ENCODE data around the gene MRPS21.
"Not testable (repeated sequence)": the region's sequence is repeated elsewhere in the genome, so short reads cannot be mapped to it uniquely, and the experiment has no call there.

Gene MRPS21

DNA sequence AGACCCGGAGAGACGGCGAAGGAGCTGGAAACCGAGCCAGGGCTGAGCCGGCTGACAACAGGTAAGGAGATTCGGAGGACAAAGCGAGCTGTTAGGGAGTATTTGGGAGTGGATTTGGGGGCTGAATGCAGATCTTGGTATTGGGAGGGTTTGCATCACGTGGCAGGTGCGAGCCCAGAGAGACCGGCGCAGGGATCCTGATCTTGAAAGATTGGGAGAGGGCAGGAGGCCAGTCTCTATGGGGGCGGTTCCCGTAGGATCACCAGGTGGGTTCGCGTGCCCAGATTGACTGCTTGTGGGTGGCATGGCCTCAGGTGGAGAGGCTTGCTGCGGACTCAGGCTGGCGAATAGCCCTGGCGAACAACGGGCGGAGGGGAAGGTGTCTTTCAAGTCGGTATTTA is 11.1 kb upstream of the MRPS21 start:
- H3K4me3 ChIP-seq (ENCODE audit: low read depth, low read length), result peak overlapping the region; percentile 73
- no peak overlapping the region for H3K27ac ChIP-seq (ENCODE audit: low read depth, low read length)
- H3K9ac ChIP-seq (ENCODE audit: low read depth, low read length), result peak overlapping the region; percentile 68
- peaks cover 12% of the 10 kb centered on the region; the same call in 1 of the 2 replicates for H3K27me3 ChIP-seq (ENCODE audit: control insufficient read depth, insufficient read depth, low read length)
- H3K36me3 ChIP-seq (ENCODE audit: control insufficient read depth, insufficient read depth, low read length), result peaks cover 22% of the 10 kb centered on the region
- H3K4me1 ChIP-seq (ENCODE audit: control insufficient read depth, insufficient read depth, low read length), result peaks cover 12% of the 10 kb centered on the region; the same call in 1 of the 2 replicates
- no peaks in the 10 kb centered on the region for H3K9me3 ChIP-seq (ENCODE audit: control insufficient read depth, insufficient read depth, low read length)

DNA sequence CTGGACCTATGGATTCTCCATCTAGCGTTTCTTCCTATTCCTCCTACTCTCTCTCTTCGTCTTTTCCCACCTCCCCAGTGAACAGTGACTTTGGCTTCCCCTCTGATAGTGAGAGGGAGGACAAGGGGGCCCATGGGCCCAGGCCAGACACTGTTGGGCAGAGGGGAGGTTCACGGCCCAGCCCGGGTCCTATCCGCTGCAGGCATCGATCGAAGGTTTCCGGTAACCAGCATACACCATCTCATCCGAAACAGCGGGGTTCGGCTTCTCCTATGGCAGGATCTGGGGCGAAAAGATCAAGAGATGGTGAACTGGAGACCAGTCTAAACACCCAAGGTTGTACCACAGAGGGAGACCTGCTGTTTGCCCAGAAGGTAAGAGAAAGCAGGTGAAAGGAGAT is 10.4 kb upstream of the MRPS21 start:
- Histone ChIP-seq H3K4me3 (ENCODE audit: low read depth, low read length) (peak overlapping the region; percentile 73), H3K27me3 (ENCODE audit: control insufficient read depth, insufficient read depth, low read length) (peaks cover 12% of the 10 kb centered on the region; the same call in 1 of the 2 replicates)

DNA sequence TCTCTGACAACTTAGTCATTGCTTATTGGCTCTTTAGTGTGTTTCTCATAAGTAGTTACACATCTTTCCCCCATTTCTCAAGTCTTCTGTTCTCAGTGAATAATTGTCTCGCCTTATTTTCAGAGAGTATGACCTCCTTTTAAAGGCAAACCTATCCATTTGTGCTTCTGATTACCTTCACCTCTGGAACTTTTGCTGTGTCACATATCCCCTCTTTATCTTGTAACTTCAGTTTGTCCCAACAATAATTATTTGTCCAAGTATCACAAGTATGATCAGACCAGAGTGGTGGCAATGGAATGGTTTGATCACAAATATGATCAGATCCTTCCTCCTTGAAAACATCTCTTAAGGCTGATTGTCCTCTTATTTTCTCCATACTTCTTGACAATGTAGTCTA is 5.3 kb upstream of the MRPS21 start:
- Histone ChIP-seq H3K9ac (ENCODE audit: low read depth, low read length) (no peak overlapping the region), H3K4me1 (ENCODE audit: control insufficient read depth, insufficient read depth, low read length) (peaks cover 7% of the 10 kb centered on the region; the same call in 1 of the 2 replicates), H3K27ac (ENCODE audit: low read depth, low read length) (no peak overlapping the region), H3K27me3 (ENCODE audit: control insufficient read depth, insufficient read depth, low read length) (peaks cover 3% of the 10 kb centered on the region; the same call in 1 of the 2 replicates), H3K4me3 (ENCODE audit: low read depth, low read length) (no peak overlapping the region), H3K36me3 (ENCODE audit: control insufficient read depth, insufficient read depth, low read length) (peaks cover 20% of the 10 kb centered on the region), H3K9me3 (ENCODE audit: control insufficient read depth, insufficient read depth, low read length) (no peaks in the 10 kb centered on the region)

More for the DNA sequence above, 10.4 kb upstream of the MRPS21 start:
- H3K4me1 ChIP-seq (ENCODE audit: control insufficient read depth, insufficient read depth, low read length), result peaks cover 12% of the 10 kb centered on the region; the same call in 1 of the 2 replicates
- H3K9me3 ChIP-seq (ENCODE audit: control insufficient read depth, insufficient read depth, low read length), result no peaks in the 10 kb centered on the region
- H3K9ac ChIP-seq (ENCODE audit: low read depth, low read length), result peak overlapping the region; percentile 68; the same call in 1 of the 2 replicates
- peaks cover 24% of the 10 kb centered on the region for H3K36me3 ChIP-seq (ENCODE audit: control insufficient read depth, insufficient read depth, low read length)
- no peak overlapping the region for H3K27ac ChIP-seq (ENCODE audit: low read depth, low read length)

DNA sequence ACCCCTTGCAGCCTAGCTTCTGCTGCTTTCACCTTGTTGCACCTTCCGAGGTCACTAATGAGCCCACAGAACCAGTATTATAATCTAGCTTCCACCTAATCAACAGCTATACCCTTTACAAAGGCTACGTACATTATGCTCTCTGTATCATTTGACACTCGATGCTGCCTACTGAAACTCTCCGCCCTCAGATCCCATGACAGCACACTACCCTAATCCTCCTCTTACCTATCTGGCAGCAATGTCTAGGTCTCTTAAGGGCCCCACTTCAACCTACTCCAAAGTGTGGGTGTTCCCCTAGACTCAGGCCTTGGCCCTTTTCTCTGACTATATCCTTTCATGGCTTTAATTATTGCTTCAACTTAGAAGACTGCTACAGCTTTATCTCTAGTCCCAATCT is 4.8 kb upstream of the MRPS21 start:
- Histone ChIP-seq H3K36me3 (ENCODE audit: control insufficient read depth, insufficient read depth, low read length) (peaks cover 20% of the 10 kb centered on the region), H3K4me1 (ENCODE audit: control insufficient read depth, insufficient read depth, low read length) (0 out of 2 replicates have a peak, but pooled peaks cover 5% of the 10 kb centered on the region), H3K9me3 (ENCODE audit: control insufficient read depth, insufficient read depth, low read length) (no peaks in the 10 kb centered on the region), H3K27ac (ENCODE audit: low read depth, low read length) (no peak overlapping the region), H3K9ac (ENCODE audit: low read depth, low read length) (no peak overlapping the region), H3K27me3 (ENCODE audit: control insufficient read depth, insufficient read depth, low read length) (no peaks in the 10 kb centered on the region), H3K4me3 (ENCODE audit: low read depth, low read length) (no peak overlapping the region)

DNA sequence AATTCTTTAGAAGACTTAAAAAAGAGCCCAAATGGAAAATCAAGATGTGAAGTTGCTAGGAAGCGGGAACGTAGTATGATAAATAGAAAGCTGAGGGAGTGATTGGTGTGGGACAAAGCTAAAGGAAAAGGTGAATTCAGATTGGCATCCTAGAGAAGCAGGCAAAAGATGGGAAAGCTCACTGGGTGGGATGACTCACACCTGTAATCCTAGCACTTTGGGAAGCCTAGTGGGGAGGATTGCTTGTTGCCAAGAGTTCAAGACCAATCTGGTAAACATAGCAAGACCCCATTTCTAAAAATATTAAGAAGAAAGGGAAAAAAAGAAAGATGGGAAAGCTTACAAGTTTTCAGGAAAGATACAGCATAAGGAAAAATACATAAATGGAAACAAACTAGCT is 1.8 kb downstream of the MRPS21 start:
- H3K27ac ChIP-seq (ENCODE audit: low read depth, low read length), result peak overlapping the region; percentile 26
- H3K4me1 ChIP-seq (ENCODE audit: control insufficient read depth, insufficient read depth, low read length), result 0 out of 2 replicates have a peak, but pooled peaks cover 5% of the 10 kb centered on the region
- no peak overlapping the region for H3K9ac ChIP-seq (ENCODE audit: low read depth, low read length)
- no peaks in the 10 kb centered on the region for H3K27me3 ChIP-seq (ENCODE audit: control insufficient read depth, insufficient read depth, low read length)
- H3K9me3 ChIP-seq (ENCODE audit: control insufficient read depth, insufficient read depth, low read length), result no peaks in the 10 kb centered on the region
- H3K36me3 ChIP-seq (ENCODE audit: control insufficient read depth, insufficient read depth, low read length), result peaks cover 50% of the 10 kb centered on the region
- no peak overlapping the region for H3K4me3 ChIP-seq (ENCODE audit: low read depth, low read length)

DNA sequence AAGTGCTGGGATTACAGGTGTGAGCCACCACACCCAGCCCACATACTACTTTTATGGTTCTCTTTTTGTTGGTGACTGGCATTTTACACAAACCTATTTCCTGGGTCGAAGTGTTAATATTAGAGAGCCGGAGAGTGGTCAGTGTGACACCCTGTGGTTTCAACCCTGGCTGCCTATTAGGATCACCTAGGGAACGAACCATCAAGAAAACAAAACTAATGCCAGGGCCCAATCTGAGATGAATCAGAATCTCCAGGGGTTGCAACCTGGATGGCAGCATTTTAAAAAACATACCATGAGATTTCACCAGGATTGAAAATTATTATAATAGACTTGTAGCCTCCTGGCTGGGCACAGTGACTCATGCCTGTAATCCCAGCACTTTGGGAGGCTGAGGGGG is 6.1 kb downstream of the MRPS21 start:
- no peaks in the 10 kb centered on the region for H3K27me3 ChIP-seq (ENCODE audit: control insufficient read depth, insufficient read depth, low read length)
- H3K36me3 ChIP-seq (ENCODE audit: control insufficient read depth, insufficient read depth, low read length), result peaks cover 80% of the 10 kb centered on the region

DNA sequence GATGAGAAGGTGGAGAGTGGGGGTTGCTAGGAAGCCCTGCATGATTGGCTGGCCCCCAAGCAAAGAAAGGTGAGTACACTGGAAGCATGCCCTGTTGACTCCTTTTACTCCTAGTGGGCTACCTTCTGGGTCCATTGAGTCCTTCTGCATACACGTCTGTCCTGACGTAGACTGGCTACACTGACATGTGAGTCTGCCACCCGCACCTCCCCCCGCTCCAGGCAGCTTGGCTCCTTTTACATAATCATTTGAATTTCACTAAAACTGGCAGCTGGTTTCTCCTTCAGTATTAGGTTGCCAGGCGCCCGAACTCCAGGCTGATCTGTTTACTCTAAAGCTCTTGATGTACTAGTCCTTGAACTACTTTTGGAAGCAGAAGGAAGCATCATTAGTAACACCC is 8.7 kb downstream of the MRPS21 start:
- Histone ChIP-seq H3K4me3 (ENCODE audit: low read depth, low read length) (0 out of 2 replicates have a peak overlapping the region, but pooled peaks have one; percentile 19), H3K9me3 (ENCODE audit: control insufficient read depth, insufficient read depth, low read length) (no peaks in the 10 kb centered on the region), H3K4me1 (ENCODE audit: control insufficient read depth, insufficient read depth, low read length) (peaks cover 20% of the 10 kb centered on the region), H3K36me3 (ENCODE audit: control insufficient read depth, insufficient read depth, low read length) (peaks cover 76% of the 10 kb centered on the region), H3K27me3 (ENCODE audit: control insufficient read depth, insufficient read depth, low read length) (no peaks in the 10 kb centered on the region), H3K27ac (ENCODE audit: low read depth, low read length) (peak overlapping the region; percentile 93), H3K9ac (ENCODE audit: low read depth, low read length) (0 out of 2 replicates have a peak overlapping the region, but pooled peaks have one; percentile 2)

More for the DNA sequence above, 6.1 kb downstream of the MRPS21 start:
- Histone ChIP-seq H3K4me3 (ENCODE audit: low read depth, low read length) (no peak overlapping the region), H3K9me3 (ENCODE audit: control insufficient read depth, insufficient read depth, low read length) (no peaks in the 10 kb centered on the region), H3K9ac (ENCODE audit: low read depth, low read length) (no peak overlapping the region), H3K27ac (ENCODE audit: low read depth, low read length) (no peak overlapping the region), H3K4me1 (ENCODE audit: control insufficient read depth, insufficient read depth, low read length) (peaks cover 20% of the 10 kb centered on the region)

DNA sequence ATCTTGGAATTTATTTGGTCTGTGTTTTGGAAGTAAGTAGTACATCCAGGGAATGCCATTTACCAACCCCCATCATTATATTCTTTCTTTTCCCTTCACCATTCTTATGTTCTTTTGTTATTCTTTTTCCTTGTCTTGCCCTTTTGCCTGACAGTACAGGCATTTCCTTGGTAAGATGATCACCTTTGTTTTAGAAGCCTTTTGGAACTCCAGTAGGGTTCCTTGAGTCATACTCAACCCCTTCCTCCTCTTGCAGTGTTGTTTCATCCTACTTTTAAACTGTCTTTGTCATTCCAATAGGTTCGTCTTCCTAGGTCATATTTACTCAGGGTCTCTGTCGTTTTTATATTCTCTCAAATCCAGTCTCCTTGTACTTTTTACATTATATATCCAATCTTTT is 9.2 kb downstream of the MRPS21 start:
- Histone ChIP-seq H3K9ac (ENCODE audit: low read depth, low read length) (no peak overlapping the region), H3K4me1 (ENCODE audit: control insufficient read depth, insufficient read depth, low read length) (peaks cover 20% of the 10 kb centered on the region), H3K4me3 (ENCODE audit: low read depth, low read length) (peak overlapping the region; percentile 18; the same call in 1 of the 2 replicates), H3K27ac (ENCODE audit: low read depth, low read length) (peak overlapping the region; percentile 93), H3K36me3 (ENCODE audit: control insufficient read depth, insufficient read depth, low read length) (peaks cover 76% of the 10 kb centered on the region), H3K9me3 (ENCODE audit: control insufficient read depth, insufficient read depth, low read length) (no peaks in the 10 kb centered on the region), H3K27me3 (ENCODE audit: control insufficient read depth, insufficient read depth, low read length) (no peaks in the 10 kb centered on the region)

DNA sequence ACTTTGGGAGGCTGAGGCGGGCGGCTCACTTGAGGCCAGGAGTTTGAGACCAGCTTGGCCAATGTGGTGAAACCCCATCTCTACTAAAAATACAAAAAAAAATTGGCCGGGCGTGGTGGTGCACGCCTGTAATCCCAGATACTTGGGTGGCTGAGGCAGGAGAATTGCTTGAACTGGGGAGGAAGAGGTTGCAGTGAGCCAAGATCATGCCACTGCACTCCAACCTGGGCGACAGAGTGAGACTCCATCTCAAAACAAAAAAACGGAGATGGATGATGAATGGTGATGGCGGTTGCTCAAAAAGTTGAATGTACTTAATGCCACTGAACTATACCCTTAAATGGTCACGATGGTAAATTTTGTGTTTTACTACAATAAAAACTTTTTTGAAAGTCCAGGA is 14.9 kb downstream of the MRPS21 start:
- H3K4me3 ChIP-seq (ENCODE audit: low read depth, low read length); H3K4me1 ChIP-seq (ENCODE audit: control insufficient read depth, insufficient read depth, low read length); H3K9ac ChIP-seq (ENCODE audit: low read depth, low read length); H3K27ac ChIP-seq (ENCODE audit: low read depth, low read length); H3K27me3 ChIP-seq (ENCODE audit: control insufficient read depth, insufficient read depth, low read length); H3K9me3 ChIP-seq (ENCODE audit: control insufficient read depth, insufficient read depth, low read length): not testable (repeated sequence)
- H3K36me3 ChIP-seq (ENCODE audit: control insufficient read depth, insufficient read depth, low read length), result peaks cover 34% of the 10 kb centered on the region

DNA sequence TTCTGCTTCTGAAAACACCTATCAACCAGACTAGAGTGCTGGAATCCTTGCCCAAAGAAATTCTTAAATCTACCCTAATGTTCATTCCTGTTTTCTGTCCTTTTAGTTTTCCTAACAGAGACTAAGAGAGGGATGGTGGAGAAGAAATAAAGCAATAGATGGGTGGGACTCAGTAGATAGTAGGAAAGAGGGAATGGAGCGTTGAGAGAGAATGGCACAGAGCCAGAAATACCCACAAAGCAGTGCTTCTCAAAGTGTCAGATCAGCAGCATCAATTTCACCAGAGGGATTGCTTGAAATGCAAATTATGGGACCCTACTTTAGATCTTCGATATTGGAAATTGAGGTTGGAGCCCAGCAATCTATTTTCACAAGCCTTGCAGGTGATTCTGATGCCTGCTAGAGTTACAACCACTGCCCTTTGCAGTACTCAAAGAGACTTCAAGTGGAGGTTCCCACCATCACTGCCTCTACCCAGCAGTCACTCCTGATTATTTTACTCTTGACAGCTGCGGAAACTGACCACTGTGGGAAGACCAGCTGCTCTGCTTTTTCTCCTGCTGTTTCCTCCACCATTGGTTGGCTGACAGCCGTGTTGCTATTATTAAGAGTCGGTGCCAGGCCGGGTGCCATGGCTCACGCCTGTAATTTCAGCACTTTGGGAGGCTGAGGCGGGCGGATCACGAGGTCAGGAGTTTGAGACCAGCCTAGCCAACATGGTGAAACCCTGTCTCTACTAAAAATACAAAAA is 16.3 kb downstream of the MRPS21 start:
- Histone ChIP-seq H3K36me3 (ENCODE audit: control insufficient read depth, insufficient read depth, low read length) (peaks cover 29% of the 10 kb centered on the region), H3K27me3 (ENCODE audit: control insufficient read depth, insufficient read depth, low read length) (no peaks in the 10 kb centered on the region), H3K9me3 (ENCODE audit: control insufficient read depth, insufficient read depth, low read length) (no peaks in the 10 kb centered on the region), H3K4me1 (ENCODE audit: control insufficient read depth, insufficient read depth, low read length) (no peaks in the 10 kb centered on the region), H3K9ac (ENCODE audit: low read depth, low read length) (no peak overlapping the region), H3K4me3 (ENCODE audit: low read depth, low read length) (no peak overlapping the region), H3K27ac (ENCODE audit: low read depth, low read length) (no peak overlapping the region)

DNA sequence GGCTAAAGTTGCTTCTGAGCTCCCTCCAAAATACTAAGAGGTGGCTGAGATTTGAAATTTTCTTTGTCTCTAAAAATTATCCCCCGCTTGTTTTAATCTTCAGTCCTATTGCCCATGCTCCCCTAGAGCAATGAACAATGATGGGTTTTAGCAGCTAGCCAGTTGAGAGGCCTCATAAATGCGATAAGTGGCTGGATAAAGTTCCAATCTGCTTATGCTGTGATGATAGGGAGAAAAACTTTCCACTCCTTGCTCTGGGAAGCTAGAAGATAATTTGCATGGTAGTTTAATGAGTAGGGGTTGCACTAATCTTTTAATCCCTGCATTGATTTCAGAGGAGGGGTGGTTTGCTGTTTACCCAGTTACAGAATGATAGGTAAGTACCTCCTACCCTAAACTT is 18.1 kb downstream of the MRPS21 start:
- Histone ChIP-seq H3K27ac (ENCODE audit: low read depth, low read length) (no peak overlapping the region), H3K4me1 (ENCODE audit: control insufficient read depth, insufficient read depth, low read length) (no peaks in the 10 kb centered on the region), H3K4me3 (ENCODE audit: low read depth, low read length) (no peak overlapping the region), H3K9ac (ENCODE audit: low read depth, low read length) (no peak overlapping the region), H3K36me3 (ENCODE audit: control insufficient read depth, insufficient read depth, low read length) (peaks cover 16% of the 10 kb centered on the region), H3K27me3 (ENCODE audit: control insufficient read depth, insufficient read depth, low read length) (no peaks in the 10 kb centered on the region), H3K9me3 (ENCODE audit: control insufficient read depth, insufficient read depth, low read length) (no peaks in the 10 kb centered on the region)

Measured in HUES48 (cell line).